Activated B cell treated with CpG ODN at 0.5 μM for 24 hours (primary cell): ENCODE data around the gene CTNND2. TPM values are rescaled to one million over a fixed set of nuclear protein-coding genes. Genes with fewer than 3 reads are reported as not detected.

ENCODE experiments used
- ATAC-seq: fragments of 200-7000 bp; cut with Tn5 transposase; one replicate; pipeline ENCODE4 v1.10.0; 2021; ENCODE audit warnings: low read depth, mild to moderate bottlenecking, moderate library complexity
- CTCF ChIA-PET: fragments of 350-600 bp; sonication (Branson Sonifier 250); formaldehyde crosslinking; loops from one replicate; lab custom pipeline; 2021; ENCODE audit warnings: antibody characterized with exemption; lab: Charles Lee
- POLR2A ChIA-PET: fragments of 350-600 bp; sonication (Branson Sonifier 250); formaldehyde crosslinking; loops from one replicate; lab custom pipeline; 2021; ENCODE audit warnings: antibody characterized with exemption; lab: Charles Lee
- DNase-seq: peaks from one replicate; pipeline ENCODE4 v3.0.0; 2022
- H3K27ac Mint-ChIP-seq: one replicate; pipeline ENCODE4 v1.8.0; 2020; ENCODE audit warnings: mixed read lengths
- H3K27me3 Mint-ChIP-seq: one replicate; pipeline ENCODE4 v1.8.0; 2021; ENCODE audit warnings: mixed read lengths
- H3K36me3 Mint-ChIP-seq: one replicate; pipeline ENCODE4 v1.8.0; 2021; ENCODE audit warnings: low read depth, mixed read lengths
- H3K4me1 Mint-ChIP-seq: one replicate; pipeline ENCODE4 v1.8.0; 2021; ENCODE audit warnings: mixed read lengths
- H3K4me3 Mint-ChIP-seq: one replicate; pipeline ENCODE4 v1.8.0; 2020; ENCODE audit warnings: mild to moderate bottlenecking, mixed read lengths
- H3K9me3 Mint-ChIP-seq: one replicate; pipeline ENCODE4 v1.8.0; 2020; ENCODE audit warnings: mixed read lengths
- intact Hi-C: fragments of 100-400 bp; cut with micrococcal nuclease; formaldehyde crosslinking; loops from one replicate; pipeline ENCODE4 v1.15.1; 2024
- total RNA-seq: library from RNA; stranded (reverse); gene quantifications from 2 replicates; pipeline ENCODE4 v1.2.3, GENCODE V29; 2022
- TF ChIP-seq, protein P1 (sequence below): fragments of 200-600 bp; IDR thresholded peaks from one replicate; pipeline ENCODE4 v1.8.0; 2022; ENCODE audit warnings: antibody characterized with exemption, mild to moderate bottlenecking

CTNND2 gene
- total RNA-seq, 1 donor from 2014 or later: not detected

DNA sequence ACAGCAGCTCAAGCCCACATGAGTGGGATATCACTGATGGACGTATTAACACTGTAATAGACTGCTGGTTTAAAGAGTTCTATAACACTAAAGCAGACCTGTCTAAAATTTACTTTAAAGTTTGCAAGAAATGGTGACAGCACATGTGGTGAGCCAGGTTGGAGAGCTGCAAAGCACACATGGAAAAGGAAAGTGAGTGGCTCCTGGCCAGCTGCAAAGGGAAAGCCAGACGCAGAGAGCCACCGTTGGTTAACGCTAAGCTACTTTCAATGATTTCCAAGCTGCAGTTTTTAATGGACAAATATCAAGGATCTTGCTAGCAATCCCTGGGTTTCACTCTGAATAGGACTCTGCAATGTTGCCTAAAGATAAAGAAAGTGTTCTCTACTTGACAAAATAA is 89.9 kb downstream of the CTNND2 start:
- Mint-ChIP-seq H3K4me1 (no peaks in the 10 kb centered on the region), H3K27me3 (no peaks in the 10 kb centered on the region), H3K9me3 (no peaks in the 10 kb centered on the region), H3K36me3 (no peaks in the 10 kb centered on the region), H3K27ac (no peak overlapping the region), H3K4me3 (no peak overlapping the region)
- CTCF ChIA-PET: no interaction called here
- TF ChIP-seq, protein P1, sequence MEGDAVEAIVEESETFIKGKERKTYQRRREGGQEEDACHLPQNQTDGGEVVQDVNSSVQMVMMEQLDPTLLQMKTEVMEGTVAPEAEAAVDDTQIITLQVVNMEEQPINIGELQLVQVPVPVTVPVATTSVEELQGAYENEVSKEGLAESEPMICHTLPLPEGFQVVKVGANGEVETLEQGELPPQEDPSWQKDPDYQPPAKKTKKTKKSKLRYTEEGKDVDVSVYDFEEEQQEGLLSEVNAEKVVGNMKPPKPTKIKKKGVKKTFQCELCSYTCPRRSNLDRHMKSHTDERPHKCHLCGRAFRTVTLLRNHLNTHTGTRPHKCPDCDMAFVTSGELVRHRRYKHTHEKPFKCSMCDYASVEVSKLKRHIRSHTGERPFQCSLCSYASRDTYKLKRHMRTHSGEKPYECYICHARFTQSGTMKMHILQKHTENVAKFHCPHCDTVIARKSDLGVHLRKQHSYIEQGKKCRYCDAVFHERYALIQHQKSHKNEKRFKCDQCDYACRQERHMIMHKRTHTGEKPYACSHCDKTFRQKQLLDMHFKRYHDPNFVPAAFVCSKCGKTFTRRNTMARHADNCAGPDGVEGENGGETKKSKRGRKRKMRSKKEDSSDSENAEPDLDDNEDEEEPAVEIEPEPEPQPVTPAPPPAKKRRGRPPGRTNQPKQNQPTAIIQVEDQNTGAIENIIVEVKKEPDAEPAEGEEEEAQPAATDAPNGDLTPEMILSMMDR: no peak
- intact Hi-C loops: no loop called here
- no peak for ATAC-seq
- DNase-seq: no peak
- POLR2A ChIA-PET: no interaction called here

DNA sequence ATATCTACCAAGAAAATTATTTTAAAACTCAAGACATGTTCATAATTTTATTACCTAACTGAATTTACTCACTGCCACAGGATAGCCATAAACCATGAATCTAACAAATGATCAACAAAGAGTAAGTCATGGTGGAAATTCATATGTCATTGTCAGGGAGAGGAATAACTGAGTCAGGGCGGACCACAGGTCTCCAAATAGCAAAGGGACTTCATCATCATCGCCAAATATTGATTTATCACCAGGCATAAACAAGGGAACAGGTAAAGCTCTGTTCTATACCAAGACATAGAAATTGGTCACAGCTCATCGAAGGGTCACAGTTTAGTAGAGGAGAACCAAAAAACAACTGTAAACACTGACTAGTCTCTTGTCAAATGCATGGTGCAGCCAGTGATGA is 94.8 kb downstream of the CTNND2 start:
- DNase-seq (no peak), ATAC-seq (no peak)
- CTCF ChIA-PET: no interaction called here
- no peaks in the 10 kb centered on the region for H3K36me3 Mint-ChIP-seq
- intact Hi-C loops: no loop called here
- TF ChIP-seq, protein P1: no peak
- no peak overlapping the region for H3K4me3 Mint-ChIP-seq
- H3K27ac Mint-ChIP-seq: no peak overlapping the region
- no peaks in the 10 kb centered on the region for H3K4me1 Mint-ChIP-seq
- no peaks in the 10 kb centered on the region for H3K27me3 Mint-ChIP-seq
- POLR2A ChIA-PET: no interaction called here
- no peaks in the 10 kb centered on the region for H3K9me3 Mint-ChIP-seq

DNA sequence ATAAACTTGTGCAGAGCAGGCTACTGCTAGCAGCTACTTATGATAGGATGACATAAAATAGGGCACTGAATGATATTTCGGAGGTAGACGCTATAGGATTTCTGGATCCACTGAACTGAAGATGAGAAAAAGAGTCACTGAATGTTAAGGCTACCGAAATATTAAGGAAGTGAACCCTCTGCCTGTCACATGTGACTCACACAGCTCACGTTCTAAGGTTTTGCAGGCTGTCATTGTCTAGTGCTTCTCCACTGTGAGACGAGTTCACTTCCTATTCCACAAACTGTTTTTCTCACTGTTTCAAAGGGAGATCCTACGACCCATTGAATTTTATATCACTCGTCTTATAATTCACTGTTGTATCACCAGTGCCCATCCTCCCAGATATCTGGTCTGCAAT is 100.8 kb downstream of the CTNND2 start:
- no peaks in the 10 kb centered on the region for H3K9me3 Mint-ChIP-seq

DNA sequence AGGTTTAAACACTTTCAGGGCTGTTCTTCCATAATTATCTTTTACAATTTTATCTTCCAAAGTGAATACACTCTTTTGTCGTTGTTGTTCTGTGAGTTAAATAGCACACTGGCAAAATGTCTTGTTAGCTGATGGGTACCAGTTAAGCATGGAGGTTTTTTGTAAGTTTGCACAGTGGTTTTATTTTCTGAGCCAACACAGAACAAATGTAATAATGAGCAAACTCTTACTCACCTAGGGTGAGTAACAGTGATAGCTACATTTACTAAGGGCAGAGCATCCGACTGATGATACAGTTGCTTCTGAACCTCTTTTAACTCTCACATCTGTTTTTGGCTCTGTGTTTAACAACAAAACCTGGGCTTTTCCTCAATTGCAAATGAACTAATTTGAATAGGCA is 103.2 kb downstream of the CTNND2 start:
- H3K27ac Mint-ChIP-seq: no peak overlapping the region
- no peak for DNase-seq
- no peaks in the 10 kb centered on the region for H3K36me3 Mint-ChIP-seq
- no peaks in the 10 kb centered on the region for H3K9me3 Mint-ChIP-seq
- intact Hi-C loops: no loop called here
- no peaks in the 10 kb centered on the region for H3K27me3 Mint-ChIP-seq
- ChIA-PET POLR2A (no interaction called here), CTCF (no interaction called here)
- TF ChIP-seq, protein P1: no peak
- no peak overlapping the region for H3K4me3 Mint-ChIP-seq
- ATAC-seq: no peak
- no peaks in the 10 kb centered on the region for H3K4me1 Mint-ChIP-seq

More for the DNA sequence above, 100.8 kb downstream of the CTNND2 start:
- ATAC-seq (no peak), DNase-seq (no peak)
- no peak overlapping the region for H3K27ac Mint-ChIP-seq
- H3K4me1 Mint-ChIP-seq: no peaks in the 10 kb centered on the region
- no peak overlapping the region for H3K4me3 Mint-ChIP-seq
- ChIA-PET CTCF (no interaction called here), POLR2A (no interaction called here)
- intact Hi-C loops: no loop called here
- H3K27me3 Mint-ChIP-seq: no peaks in the 10 kb centered on the region
- no peaks in the 10 kb centered on the region for H3K36me3 Mint-ChIP-seq
- TF ChIP-seq, protein P1: no peak

DNA sequence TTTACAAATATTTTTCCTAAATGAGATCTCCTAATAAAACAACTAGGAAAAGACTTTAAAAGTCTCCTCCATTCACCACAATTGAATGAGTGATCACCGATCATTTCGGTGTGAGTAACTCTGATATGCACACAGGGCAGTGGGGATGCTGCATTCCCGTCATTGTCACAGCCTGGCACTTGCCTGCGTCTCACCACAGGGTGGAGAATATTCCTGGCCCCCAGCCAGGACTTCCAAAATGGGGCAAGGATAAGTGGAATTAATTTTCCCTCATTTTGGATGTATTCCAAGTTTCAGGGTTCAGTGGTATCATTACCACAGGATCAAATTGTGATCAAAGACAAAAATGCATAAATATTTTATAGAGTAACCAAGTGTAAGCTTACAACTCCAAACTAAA is 107.1 kb downstream of the CTNND2 start:
- DNase-seq (no peak), ATAC-seq (no peak)
- Mint-ChIP-seq H3K27ac (no peak overlapping the region), H3K27me3 (no peaks in the 10 kb centered on the region), H3K9me3 (peaks cover 3% of the 10 kb centered on the region), H3K36me3 (no peaks in the 10 kb centered on the region), H3K4me3 (no peak overlapping the region), H3K4me1 (no peaks in the 10 kb centered on the region)
- POLR2A ChIA-PET: no interaction called here
- intact Hi-C loops: no loop called here
- TF ChIP-seq, protein P1: no peak
- CTCF ChIA-PET: no interaction called here
